Measurements from ENCODE around the gene CAMK4.
"Not testable (repeated sequence)": the region's sequence is repeated elsewhere in the genome, so short reads cannot be mapped to it uniquely, and the experiment has no call there.

Gene CAMK4

GRCh38 chr5:111385051-111385450, 160.9 kb downstream of the CAMK4 start:
- no peak for DNase-seq

DNA sequence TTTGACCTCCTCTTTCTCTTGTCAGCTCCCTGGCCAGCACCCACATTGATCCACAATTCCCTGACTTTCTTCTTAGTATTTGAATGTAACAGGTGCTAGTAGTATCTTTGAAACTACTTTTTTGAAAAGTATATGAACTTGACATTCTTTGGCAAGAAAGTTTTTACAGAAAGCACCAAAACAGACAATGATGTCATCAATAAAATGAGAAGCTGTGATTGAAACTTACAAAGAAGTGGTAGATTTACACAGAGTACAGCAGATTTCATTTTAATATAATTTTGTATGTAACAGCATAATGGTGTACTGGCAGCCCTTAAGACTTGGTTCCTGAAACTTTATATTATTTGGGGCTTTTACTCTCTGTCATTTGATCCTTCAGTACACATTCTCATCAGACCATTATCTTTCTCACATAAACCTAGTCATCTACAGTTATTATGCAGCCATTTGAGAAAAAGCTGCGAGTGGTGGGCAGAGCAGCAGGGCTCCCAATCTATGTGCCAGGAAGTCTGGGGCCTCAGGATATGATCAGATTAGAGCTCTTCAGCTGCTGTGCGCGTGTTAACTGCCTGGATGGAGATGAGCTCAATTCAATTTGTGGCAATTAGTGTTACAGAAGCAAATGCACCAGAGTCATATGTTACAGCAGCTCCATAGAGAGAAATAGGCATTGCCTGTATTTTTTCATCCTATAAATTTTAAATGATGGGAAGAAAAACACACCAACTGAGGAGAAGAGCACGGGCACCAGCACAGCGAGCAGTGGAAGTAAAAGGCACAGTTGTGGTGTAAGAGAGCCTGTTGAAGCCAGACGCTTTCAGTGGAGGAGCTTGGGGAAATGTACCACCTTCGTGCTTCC, 162.0 kb downstream of the CAMK4 start:
- no peak for DNase-seq

DNA sequence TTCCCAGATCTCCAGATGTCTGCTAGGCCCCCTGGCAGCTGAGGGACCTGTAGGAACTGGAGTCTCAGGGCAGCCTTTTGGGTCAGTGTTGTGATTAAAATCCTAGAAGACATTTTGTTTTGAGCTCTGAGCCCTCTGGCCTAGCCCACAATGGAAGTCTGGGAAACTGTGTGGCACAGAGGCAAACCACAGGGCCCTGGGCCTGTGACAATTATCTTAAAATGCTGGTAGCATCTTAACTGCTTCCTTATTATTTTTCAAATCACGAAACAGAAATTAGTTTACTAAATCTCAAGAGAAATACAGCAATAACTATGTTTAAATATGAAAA, 162.6 kb downstream of the CAMK4 start:
- DNase-seq, result no peak

- DNase-seq, result no peak
Observed at GRCh38 chr5:111387361-111387760, 163.2 kb downstream of the CAMK4 start.

DNA sequence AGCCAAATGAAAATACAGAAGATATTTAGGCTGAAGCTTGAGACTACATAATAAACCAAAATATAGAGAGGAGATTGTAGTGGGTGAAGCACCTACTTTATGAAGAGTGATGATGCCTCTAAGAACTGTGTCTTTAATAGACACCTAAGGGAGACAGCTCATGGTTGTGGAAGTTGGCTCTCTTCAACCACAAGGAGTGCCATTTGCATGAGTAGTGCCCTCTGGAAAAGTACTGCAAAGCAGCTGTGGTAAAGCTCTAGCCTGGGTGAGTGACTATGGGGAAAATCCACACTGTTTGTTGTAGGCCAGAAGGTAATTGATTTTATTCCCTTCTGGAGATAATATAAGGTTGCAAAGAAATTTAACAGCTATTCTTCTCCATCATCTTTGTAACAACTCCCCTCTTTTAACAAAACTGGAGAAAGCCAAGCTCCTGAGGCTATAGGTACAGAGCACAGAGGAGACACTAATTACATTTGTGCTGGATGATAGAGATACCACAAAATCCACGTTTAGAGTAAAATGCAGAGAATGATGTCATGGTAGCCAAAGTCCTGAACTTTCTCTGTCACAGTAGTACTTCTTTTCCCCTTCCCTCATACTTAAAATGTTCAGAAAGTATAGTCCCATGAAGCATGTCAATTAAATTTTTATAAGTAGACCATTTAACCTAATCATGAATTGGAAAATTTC, 165.4 kb downstream of the CAMK4 start:
- no peak for DNase-seq

DNA sequence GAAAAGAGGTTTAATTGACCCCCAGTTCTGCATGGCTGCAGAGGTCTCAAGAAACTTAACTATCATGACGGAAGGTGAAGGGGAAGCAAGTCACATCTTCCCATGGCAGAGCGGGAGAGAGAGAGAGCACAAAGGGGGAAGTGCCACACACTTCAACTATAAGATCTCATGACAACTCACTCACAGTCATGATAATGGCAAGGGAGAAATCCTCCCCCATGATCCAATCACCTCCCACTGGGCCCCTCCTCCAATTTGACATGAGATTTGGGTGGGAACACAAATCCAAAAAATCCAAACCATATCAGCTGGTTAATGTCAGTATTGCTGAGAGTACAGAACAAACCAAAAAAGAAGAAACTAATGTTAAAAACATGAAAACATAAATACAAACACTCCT, 168.0 kb downstream of the CAMK4 start:
- no peak for DNase-seq

DNA sequence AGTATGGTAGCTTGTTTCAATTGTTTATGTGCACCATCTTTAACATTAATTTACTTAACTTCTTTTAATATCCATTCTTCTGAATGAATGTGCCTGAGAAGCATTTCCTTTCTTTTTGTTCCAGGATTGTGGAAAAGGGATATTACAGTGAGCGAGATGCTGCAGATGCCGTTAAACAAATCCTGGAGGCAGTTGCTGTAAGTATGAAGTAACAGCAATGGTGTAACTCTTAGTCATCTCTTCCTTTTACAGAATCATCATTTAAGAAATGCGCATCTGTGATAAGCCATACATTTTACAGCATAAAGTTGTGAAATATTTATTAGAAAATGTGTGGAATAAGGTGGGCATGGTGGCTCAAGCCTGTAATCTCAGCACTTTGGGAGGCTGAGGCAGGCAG, 170.4 kb downstream of the CAMK4 start:
- DNase-seq, result no peak

DNA sequence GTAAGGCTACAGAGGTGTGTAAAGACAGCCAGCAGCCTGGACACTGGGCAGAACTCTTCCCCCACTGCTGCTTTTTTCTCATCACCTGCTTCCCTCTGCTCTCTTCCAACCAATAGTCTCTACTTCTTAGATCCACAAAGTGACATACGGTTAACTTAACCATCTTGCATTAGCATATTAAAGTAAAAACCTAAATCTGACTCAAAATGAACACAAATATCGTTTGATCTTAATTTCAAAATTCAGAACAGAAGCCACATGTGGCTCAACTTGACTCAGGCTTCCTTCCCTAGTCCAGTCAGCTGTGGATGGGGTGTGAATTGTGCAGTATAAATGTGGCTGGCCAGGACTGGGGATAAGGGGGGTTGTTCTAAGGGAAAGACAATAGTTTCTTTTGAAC, 173.8 kb downstream of the CAMK4 start:
- no peak for DNase-seq

GRCh38 chr5:111399113-111399512, 174.9 kb downstream of the CAMK4 start:
- no peak for DNase-seq

- DNase-seq, result no peak
Observed at GRCh38 chr5:111401906-111402305, 177.7 kb downstream of the CAMK4 start.

- DNase-seq, result no peak
Observed at GRCh38 chr5:111404270-111404769, 180.1 kb downstream of the CAMK4 start.

DNA sequence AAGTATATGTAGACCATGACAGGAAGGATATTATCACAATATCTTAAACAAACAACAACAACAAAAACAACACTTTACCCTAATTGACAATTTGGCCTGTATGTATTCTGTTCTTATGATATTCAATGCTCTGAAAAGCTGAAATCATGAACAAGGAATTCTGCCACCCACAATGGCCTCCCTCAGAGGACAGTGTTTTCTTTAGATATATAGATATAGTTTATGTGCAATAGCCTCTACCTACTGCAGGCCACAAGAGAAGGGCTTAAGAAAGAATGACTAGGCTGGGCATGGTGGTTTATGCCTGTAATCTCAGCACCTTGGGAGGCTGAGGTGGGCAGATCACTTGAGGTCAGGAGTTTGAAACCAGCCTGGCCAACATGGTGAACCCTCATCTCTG, 183.4 kb downstream of the CAMK4 start:
- no peak for DNase-seq

- no peak for DNase-seq
Observed at GRCh38 chr5:111408817-111409216, 184.6 kb downstream of the CAMK4 start.

GRCh38 chr5:111409266-111409665, 185.1 kb downstream of the CAMK4 start:
- DNase-seq, result not testable (repeated sequence)

GRCh38 chr5:111410067-111410466, 185.9 kb downstream of the CAMK4 start:
- DNase-seq, result not testable (repeated sequence)

DNA sequence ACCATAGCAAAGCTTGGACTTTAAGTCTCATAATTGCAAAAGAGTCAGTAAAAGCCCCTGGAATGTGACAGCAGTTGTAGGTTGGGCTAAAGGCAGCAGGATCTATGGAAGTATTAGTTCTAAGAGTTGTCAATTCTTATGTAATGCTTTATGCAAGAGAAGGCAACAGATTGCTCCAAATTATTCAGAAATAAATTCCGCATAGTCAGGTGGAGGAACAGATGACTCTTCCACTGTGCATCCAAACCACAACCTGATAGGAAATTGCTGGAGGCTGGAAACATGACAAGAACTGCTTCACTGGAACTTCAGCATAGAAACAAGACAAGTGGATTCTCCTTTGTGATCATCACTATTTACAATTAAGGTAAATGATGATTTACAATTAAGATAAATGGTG, 187.1 kb downstream of the CAMK4 start:
- DNase-seq, result no peak

DNA sequence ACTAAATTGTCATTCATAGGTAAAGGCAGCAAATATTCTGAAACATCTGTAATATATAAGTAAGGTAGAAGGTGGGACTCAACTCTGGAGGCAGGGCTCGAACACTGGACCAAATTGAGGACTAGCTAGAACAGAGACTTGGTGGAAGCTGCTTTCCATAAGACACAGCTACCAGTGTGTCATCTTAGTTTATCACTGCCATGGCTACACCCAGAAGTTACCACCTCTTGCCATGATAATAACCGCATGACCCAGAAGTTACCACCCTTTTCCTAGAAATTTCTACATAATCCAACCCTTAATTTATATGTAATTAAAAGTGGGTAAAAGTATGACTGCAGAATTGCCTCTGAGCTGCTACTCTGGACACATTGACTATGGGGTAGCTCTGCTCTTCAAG, 188.4 kb downstream of the CAMK4 start:
- DNase-seq, result no peak

DNA sequence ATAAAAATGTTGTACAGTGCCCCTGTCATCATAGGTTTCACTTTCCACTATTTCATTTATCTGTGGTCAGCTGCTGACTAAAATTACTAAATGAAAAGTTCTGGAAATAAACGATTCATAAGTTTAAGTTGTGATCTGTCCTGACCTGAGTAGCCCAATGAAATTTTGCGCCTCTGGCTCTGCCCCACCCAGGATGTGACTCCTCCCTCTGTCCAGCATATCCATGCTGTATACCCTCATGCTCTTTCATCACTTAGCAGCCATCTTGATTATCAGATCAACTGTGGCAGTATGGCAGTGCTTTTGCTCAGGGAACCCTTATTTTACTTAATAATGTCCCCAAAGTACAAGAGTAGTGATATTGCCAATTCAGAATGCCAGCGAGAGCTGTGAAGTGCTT, 190.9 kb downstream of the CAMK4 start:
- DNase-seq, result no peak

DNA sequence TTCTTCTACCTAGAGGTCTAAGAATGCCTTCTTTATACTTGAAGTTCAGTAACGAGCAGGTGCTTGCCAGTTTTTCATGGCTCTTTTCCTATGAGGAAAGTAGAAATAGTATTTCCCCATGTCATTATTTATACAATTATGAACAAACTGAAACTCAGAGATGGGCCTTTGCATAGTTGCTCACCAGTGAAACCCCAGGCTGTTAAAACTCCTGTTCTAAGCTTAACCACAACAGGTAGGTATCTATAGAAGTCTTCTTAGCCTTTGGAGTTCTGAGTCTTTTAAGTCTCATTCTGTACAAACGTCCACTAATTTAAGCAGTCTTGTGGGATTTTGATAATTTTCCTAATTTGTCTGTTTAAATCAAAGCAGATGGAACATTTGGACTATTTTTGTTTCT, 198.1 kb downstream of the CAMK4 start:
- no peak for DNase-seq

GRCh38 chr5:111422747-111423720, 198.8 kb downstream of the CAMK4 start:
- no peak for DNase-seq

GRCh38 chr5:111425205-111425604, 201.0 kb downstream of the CAMK4 start:
- no peak for DNase-seq

GRCh38 chr5:111427762-111428161, 203.6 kb downstream of the CAMK4 start:
- no peak for DNase-seq
